ENCODE results near the gene FGF12. TPM values are rescaled to one million over a fixed set of nuclear protein-coding genes. Genes with fewer than 3 reads are reported as not detected.

The FGF12 gene
- total RNA-seq, 1 donor from 2014 or later = 1.6 TPM

GRCh38 chr3:192258721-192259120, 468.6 kb downstream of the FGF12 start:
- no peak for DNase-seq (ENCODE audit: low read depth)
- TF ChIP-seq, protein P1, sequence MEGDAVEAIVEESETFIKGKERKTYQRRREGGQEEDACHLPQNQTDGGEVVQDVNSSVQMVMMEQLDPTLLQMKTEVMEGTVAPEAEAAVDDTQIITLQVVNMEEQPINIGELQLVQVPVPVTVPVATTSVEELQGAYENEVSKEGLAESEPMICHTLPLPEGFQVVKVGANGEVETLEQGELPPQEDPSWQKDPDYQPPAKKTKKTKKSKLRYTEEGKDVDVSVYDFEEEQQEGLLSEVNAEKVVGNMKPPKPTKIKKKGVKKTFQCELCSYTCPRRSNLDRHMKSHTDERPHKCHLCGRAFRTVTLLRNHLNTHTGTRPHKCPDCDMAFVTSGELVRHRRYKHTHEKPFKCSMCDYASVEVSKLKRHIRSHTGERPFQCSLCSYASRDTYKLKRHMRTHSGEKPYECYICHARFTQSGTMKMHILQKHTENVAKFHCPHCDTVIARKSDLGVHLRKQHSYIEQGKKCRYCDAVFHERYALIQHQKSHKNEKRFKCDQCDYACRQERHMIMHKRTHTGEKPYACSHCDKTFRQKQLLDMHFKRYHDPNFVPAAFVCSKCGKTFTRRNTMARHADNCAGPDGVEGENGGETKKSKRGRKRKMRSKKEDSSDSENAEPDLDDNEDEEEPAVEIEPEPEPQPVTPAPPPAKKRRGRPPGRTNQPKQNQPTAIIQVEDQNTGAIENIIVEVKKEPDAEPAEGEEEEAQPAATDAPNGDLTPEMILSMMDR (conservative IDR thresholded peaks at IDR 0.05; ENCODE audit: low read depth, low read length) = no peak
- no peak overlapping the region for H3K4me3 ChIP-seq (ENCODE audit: low read depth, low read length)

DNA sequence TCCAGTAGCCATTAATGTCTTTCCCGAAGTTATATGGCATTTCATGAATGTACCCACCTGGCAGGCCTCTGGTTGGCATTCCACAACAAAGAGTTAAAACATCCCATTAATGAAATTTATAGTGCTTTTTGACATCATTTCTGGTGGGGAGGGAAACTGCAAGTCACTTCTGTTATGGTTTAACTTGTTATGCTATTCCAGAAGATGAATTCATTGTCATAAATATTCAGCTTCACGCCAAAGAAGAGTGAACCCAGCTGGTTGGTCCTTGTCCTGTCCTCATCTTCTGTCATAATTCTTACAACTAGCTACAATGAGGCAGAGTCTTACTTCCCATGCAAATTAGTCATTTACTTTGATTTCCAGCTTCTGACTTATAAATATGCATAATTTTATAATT, 471.5 kb downstream of the FGF12 start:
- no peak overlapping the region for H3K4me3 ChIP-seq (ENCODE audit: low read depth, low read length)
- DNase-seq (ENCODE audit: low read depth) = no peak
- TF ChIP-seq, protein P1 (conservative IDR thresholded peaks at IDR 0.05; ENCODE audit: low read depth, low read length) = no peak

DNA sequence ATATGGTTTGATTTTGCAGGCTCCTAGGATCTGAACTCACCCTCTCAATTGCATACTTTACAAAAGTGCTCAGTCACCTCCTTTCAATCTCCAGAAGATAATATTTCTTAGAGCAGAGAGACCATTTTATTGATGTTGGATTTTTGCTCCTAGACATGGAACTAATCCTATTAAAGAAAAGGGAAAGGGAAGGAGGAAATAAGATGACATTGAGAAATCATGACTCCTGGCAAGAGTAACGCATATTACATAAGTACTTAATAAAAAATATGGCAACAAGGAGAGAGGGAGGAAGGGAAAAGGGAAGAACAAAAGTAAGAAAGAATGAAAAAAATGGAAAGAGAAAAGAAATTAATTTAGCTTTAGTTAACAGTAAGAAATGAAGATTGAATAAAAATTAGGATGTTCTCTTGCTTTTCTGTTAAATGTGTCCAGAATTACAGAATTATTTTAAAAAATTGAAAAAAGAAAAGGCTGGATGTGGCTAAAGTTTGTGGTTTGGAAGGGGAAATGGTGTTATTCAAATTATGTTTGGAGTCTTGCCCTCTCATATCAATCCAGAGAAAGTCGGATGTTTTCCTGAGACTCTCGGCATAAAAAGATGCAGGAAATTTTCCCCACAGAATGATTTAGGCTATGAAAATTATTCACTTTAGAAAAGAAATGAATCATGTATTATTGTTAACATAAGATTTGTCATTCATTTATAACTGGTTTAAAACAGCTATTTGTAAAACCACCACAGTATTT, 474.0 kb downstream of the FGF12 start:
- TF ChIP-seq, protein P1 (conservative IDR thresholded peaks at IDR 0.05; ENCODE audit: low read depth, low read length) = no peak
- no peak for DNase-seq (ENCODE audit: low read depth)
- no peak overlapping the region for H3K4me3 ChIP-seq (ENCODE audit: low read depth, low read length)

GRCh38 chr3:192249516-192249915, 477.8 kb downstream of the FGF12 start:
- H3K4me3 ChIP-seq (ENCODE audit: low read depth, low read length) = no peak overlapping the region
- no peak for DNase-seq (ENCODE audit: low read depth)
- TF ChIP-seq, protein P1 (conservative IDR thresholded peaks at IDR 0.05; ENCODE audit: low read depth, low read length) = no peak

DNA sequence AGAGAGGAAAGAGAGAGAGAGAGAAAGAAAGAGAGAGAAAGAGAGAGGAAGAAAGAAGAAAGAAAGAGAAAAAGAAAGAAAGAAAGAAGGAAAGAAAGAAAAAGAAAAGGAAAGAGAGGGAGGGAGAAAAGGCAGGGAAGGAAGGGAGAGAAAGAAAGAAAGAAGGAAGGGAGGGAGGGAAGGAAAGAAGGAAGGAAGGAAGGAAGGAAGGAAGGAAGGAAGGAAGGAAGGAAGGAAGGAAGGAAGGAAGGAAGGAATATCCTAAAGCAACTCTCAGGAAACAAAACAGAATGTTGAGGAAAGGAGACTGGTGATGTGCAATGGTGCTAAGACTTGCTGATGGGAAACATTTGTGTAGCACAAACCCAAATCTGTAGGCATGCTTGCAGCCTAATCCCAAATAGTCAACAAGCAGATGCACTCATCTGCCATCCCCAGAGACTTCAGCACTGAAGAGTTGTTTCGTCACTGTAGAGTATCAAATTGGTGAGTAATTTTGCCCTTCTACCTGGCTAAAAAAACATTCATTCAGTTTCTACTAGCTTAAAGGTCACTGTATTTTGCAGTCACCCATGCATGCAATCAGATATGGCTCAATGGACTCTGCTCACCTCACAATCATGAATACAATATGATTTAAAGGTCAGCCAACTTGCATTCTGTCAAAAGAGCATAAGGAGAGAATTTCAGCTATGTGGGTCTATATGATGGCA, 480.3 kb downstream of the FGF12 start:
- TF ChIP-seq, protein P1 (conservative IDR thresholded peaks at IDR 0.05; ENCODE audit: low read depth, low read length) = no peak
- no peak overlapping the region for H3K4me3 ChIP-seq (ENCODE audit: low read depth, low read length)
- no peak for DNase-seq (ENCODE audit: low read depth)

DNA sequence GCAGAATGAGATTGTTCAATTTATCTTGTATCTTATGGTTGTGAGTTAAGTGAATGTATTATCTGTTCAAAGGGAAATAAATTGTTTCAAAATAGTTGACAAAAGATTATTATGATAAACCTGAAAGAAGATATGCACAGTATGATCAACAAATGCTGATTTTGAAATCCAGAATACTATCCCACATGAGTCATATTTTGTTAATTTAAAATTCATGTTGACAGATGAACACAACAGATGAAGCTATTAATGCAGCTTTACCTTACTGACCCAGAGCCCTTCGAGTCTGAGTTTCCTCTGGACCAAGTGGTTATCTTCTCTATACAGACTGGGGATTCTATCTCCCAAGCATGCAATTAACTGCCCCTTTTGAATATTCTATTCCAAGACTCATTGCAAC, 482.8 kb downstream of the FGF12 start:
- no peak overlapping the region for H3K4me3 ChIP-seq (ENCODE audit: low read depth, low read length)
- TF ChIP-seq, protein P1 (conservative IDR thresholded peaks at IDR 0.05; ENCODE audit: low read depth, low read length) = no peak
- DNase-seq (ENCODE audit: low read depth) = no peak
